ENCODE measurements around the gene TNNT2.

TNNT2 gene

GRCh38 chr1:201396861-201397464 lies 19.5 kb upstream of the TNNT2 start:
- no peak for TF ChIP-seq PAX5 (IDR thresholded peaks at IDR 0.05; ENCODE audit: insufficient read depth, low read length, severe bottlenecking)
- TF ChIP-seq SPI1 (IDR thresholded peaks at IDR 0.05; ENCODE audit: low read depth, low read length), result no peak
- TF ChIP-seq TAF1 (IDR thresholded peaks at IDR 0.05; ENCODE audit: low read depth, low read length), result no peak
- no peak for TF ChIP-seq POLR2AphosphoS5 (IDR thresholded peaks at IDR 0.05; ENCODE audit: low read depth, low read length)
- no peak for TF ChIP-seq POLR2A (IDR thresholded peaks at IDR 0.05; ENCODE audit: low read depth, low read length)
- TF ChIP-seq POU2F2 (IDR thresholded peaks at IDR 0.05; ENCODE audit: low read depth, low read length), result no peak
- FAIRE-seq, result no peak
- no peak for DNase-seq (ENCODE audit: insufficient read length, low spot score)

GRCh38 chr1:201395936-201396335 lies 18.5 kb upstream of the TNNT2 start:
- DNase-seq (ENCODE audit: insufficient read length, low spot score), result no peak
- FAIRE-seq, result no peak
- TF ChIP-seq TAF1 (IDR thresholded peaks at IDR 0.05; ENCODE audit: low read depth, low read length) (no peak), POLR2A (IDR thresholded peaks at IDR 0.05; ENCODE audit: low read depth, low read length) (no peak), POLR2AphosphoS5 (IDR thresholded peaks at IDR 0.05; ENCODE audit: low read depth, low read length) (no peak), POU2F2 (IDR thresholded peaks at IDR 0.05; ENCODE audit: low read depth, low read length) (no peak), PAX5 (IDR thresholded peaks at IDR 0.05; ENCODE audit: insufficient read depth, low read length, severe bottlenecking) (no peak), SPI1 (IDR thresholded peaks at IDR 0.05; ENCODE audit: low read depth, low read length) (no peak)

- no peak for FAIRE-seq
- no peak for DNase-seq (ENCODE audit: insufficient read length, low spot score)
- TF ChIP-seq POLR2A (IDR thresholded peaks at IDR 0.05; ENCODE audit: low read depth, low read length), result no peak
- TF ChIP-seq POLR2AphosphoS5 (IDR thresholded peaks at IDR 0.05; ENCODE audit: low read depth, low read length), result no peak
Measured at GRCh38 chr1:201394591-201394990, 17.1 kb upstream of the TNNT2 start.

GRCh38 chr1:201393076-201393475 lies 15.6 kb upstream of the TNNT2 start:
- no peak for DNase-seq (ENCODE audit: insufficient read length, low spot score)
- no peak for FAIRE-seq
- TF ChIP-seq POLR2AphosphoS5 (IDR thresholded peaks at IDR 0.05; ENCODE audit: low read depth, low read length) (no peak), SPI1 (IDR thresholded peaks at IDR 0.05; ENCODE audit: low read depth, low read length) (no peak), POU2F2 (IDR thresholded peaks at IDR 0.05; ENCODE audit: low read depth, low read length) (no peak), PAX5 (IDR thresholded peaks at IDR 0.05; ENCODE audit: insufficient read depth, low read length, severe bottlenecking) (no peak)

- FAIRE-seq, result no peak
- TF ChIP-seq POLR2A (IDR thresholded peaks at IDR 0.05; ENCODE audit: low read depth, low read length) (no peak), POU2F2 (IDR thresholded peaks at IDR 0.05; ENCODE audit: low read depth, low read length) (no peak), POLR2AphosphoS5 (IDR thresholded peaks at IDR 0.05; ENCODE audit: low read depth, low read length) (no peak), TAF1 (IDR thresholded peaks at IDR 0.05; ENCODE audit: low read depth, low read length) (no peak), SPI1 (IDR thresholded peaks at IDR 0.05; ENCODE audit: low read depth, low read length) (no peak), PAX5 (IDR thresholded peaks at IDR 0.05; ENCODE audit: insufficient read depth, low read length, severe bottlenecking) (no peak)
- DNase-seq (ENCODE audit: insufficient read length, low spot score), result no peak
Measured at GRCh38 chr1:201391651-201392511, 14.4 kb upstream of the TNNT2 start.

GRCh38 chr1:201391225-201391624 lies 13.7 kb upstream of the TNNT2 start:
- FAIRE-seq, result no peak
- TF ChIP-seq SPI1 (IDR thresholded peaks at IDR 0.05; ENCODE audit: low read depth, low read length) (no peak), POU2F2 (IDR thresholded peaks at IDR 0.05; ENCODE audit: low read depth, low read length) (no peak), TAF1 (IDR thresholded peaks at IDR 0.05; ENCODE audit: low read depth, low read length) (no peak), PAX5 (IDR thresholded peaks at IDR 0.05; ENCODE audit: insufficient read depth, low read length, severe bottlenecking) (no peak), POLR2A (IDR thresholded peaks at IDR 0.05; ENCODE audit: low read depth, low read length) (no peak), POLR2AphosphoS5 (IDR thresholded peaks at IDR 0.05; ENCODE audit: low read depth, low read length) (no peak)

GRCh38 chr1:201389051-201389450 lies 11.6 kb upstream of the TNNT2 start:
- TF ChIP-seq SPI1 (IDR thresholded peaks at IDR 0.05; ENCODE audit: low read depth, low read length) (no peak), POLR2A (IDR thresholded peaks at IDR 0.05; ENCODE audit: low read depth, low read length) (no peak), POLR2AphosphoS5 (IDR thresholded peaks at IDR 0.05; ENCODE audit: low read depth, low read length) (no peak), TAF1 (IDR thresholded peaks at IDR 0.05; ENCODE audit: low read depth, low read length) (no peak), PAX5 (IDR thresholded peaks at IDR 0.05; ENCODE audit: insufficient read depth, low read length, severe bottlenecking) (no peak), POU2F2 (IDR thresholded peaks at IDR 0.05; ENCODE audit: low read depth, low read length) (no peak)
- FAIRE-seq (no peak), DNase-seq (ENCODE audit: insufficient read length, low spot score) (no peak)

More at GRCh38 chr1:201391225-201391624, 13.7 kb upstream of the TNNT2 start:
- no peak for DNase-seq (ENCODE audit: insufficient read length, low spot score)

- DNase-seq (ENCODE audit: insufficient read length, low spot score) (no peak), FAIRE-seq (no peak)
- TF ChIP-seq PAX5 (IDR thresholded peaks at IDR 0.05; ENCODE audit: insufficient read depth, low read length, severe bottlenecking), result no peak
- TF ChIP-seq TAF1 (IDR thresholded peaks at IDR 0.05; ENCODE audit: low read depth, low read length), result no peak
- no peak for TF ChIP-seq POU2F2 (IDR thresholded peaks at IDR 0.05; ENCODE audit: low read depth, low read length)
- TF ChIP-seq POLR2A (IDR thresholded peaks at IDR 0.05; ENCODE audit: low read depth, low read length), result no peak
- no peak for TF ChIP-seq POLR2AphosphoS5 (IDR thresholded peaks at IDR 0.05; ENCODE audit: low read depth, low read length)
- TF ChIP-seq SPI1 (IDR thresholded peaks at IDR 0.05; ENCODE audit: low read depth, low read length), result no peak
Measured at GRCh38 chr1:201386208-201386607, 8.7 kb upstream of the TNNT2 start.

GRCh38 chr1:201385299-201385891 lies 7.9 kb upstream of the TNNT2 start:
- peak; percentile 82 for DNase-seq (ENCODE audit: insufficient read length, low spot score)
- FAIRE-seq, result peak; percentile 82
- TF ChIP-seq PAX5 (IDR thresholded peaks at IDR 0.05; ENCODE audit: insufficient read depth, low read length, severe bottlenecking) (no peak), TAF1 (IDR thresholded peaks at IDR 0.05; ENCODE audit: low read depth, low read length) (no peak), POLR2AphosphoS5 (IDR thresholded peaks at IDR 0.05; ENCODE audit: low read depth, low read length) (no peak), POU2F2 (IDR thresholded peaks at IDR 0.05; ENCODE audit: low read depth, low read length) (no peak), SPI1 (IDR thresholded peaks at IDR 0.05; ENCODE audit: low read depth, low read length) (no peak)
